CD14-positive monocyte (primary cell): ENCODE data around the gene FCN3. TPM values are rescaled to one million over a fixed set of nuclear protein-coding genes. Genes with fewer than 3 reads are reported as not detected.

Experiments used
- DNase-seq, 3 donors: peaks; one replicate each; pipeline ENCODE4 v3.0.0-alpha.2; 2011 to 2022
- H2AFZ ChIP-seq: 2 replicates; pipeline ENCODE4 v1.6.0; 2012; ENCODE audit warnings: mild to moderate bottlenecking, low read depth, low read length, inconsistent platforms; ENCODE audit not compliant: insufficient read depth, poor library complexity, severe bottlenecking
- H3K27ac ChIP-seq, 2 donors: 1 replicate in 1 of 2; 2 replicates in 1 of 2; pipeline ENCODE4 v1.5.1; 2012 to 2013; ENCODE audit warnings: low read length in 2 of 2, control low read depth in 1 of 2, inconsistent platforms in 1 of 2, low read depth in 1 of 2, mild to moderate bottlenecking in 1 of 2
- H3K27me3 ChIP-seq, 2 donors: one replicate each; pipeline versions ENCODE4 v1.6.0 to v1.6.1; 2011 to 2013; ENCODE audit warnings: low read length in 2 of 2; ENCODE audit not compliant: control insufficient read depth in 2 of 2, insufficient read depth in 2 of 2
- H3K36me3 ChIP-seq, 2 donors: replicated peaks in 1 of 2; 1 replicate in 1 of 2; 2 replicates in 1 of 2; pipeline versions ENCODE4 v1.5.1 to v1.6.1; 2012 to 2013; ENCODE audit warnings: low read length in 2 of 2, control low read depth in 1 of 2, inconsistent platforms in 1 of 2, mild to moderate bottlenecking in 1 of 2; ENCODE audit not compliant: insufficient read depth in 2 of 2, control insufficient read depth in 1 of 2
- H3K4me1 ChIP-seq, 2 donors: 1 replicate in 1 of 2; 2 replicates in 1 of 2; pipeline versions ENCODE4 v1.5.1 to v1.6.1; 2012 to 2013; ENCODE audit warnings: low read length in 2 of 2, control low read depth in 1 of 2, inconsistent platforms in 1 of 2, mild to moderate bottlenecking in 1 of 2, moderate library complexity in 1 of 2; ENCODE audit not compliant: insufficient read depth in 2 of 2, control insufficient read depth in 1 of 2
- H3K4me2 ChIP-seq: replicated peaks from 2 replicates; pipeline ENCODE3; 2012; ENCODE audit warnings: low read length, moderate library complexity, mild to moderate bottlenecking; ENCODE audit not compliant: poor library complexity, severe bottlenecking; ENCODE audit errors: extremely low read depth
- H3K4me3 ChIP-seq, 3 experiments: fragments of 200-600 bp in 1 of 3; sonication (generic) in 1 of 3; replicated peaks in 1 of 3; 1 replicate in 2 of 3; 2 replicates in 1 of 3; pipeline ENCODE4 v1.5.1; 2011 to 2013; ENCODE audit warnings: low read length in 3 of 3, mild to moderate bottlenecking in 3 of 3, control low read depth in 2 of 3, low read depth in 2 of 3, inconsistent platforms in 1 of 3, moderate library complexity in 1 of 3
- H3K79me2 ChIP-seq: 2 replicates; pipeline ENCODE4 v1.6.0; 2012; ENCODE audit warnings: mild to moderate bottlenecking, control low read depth, inconsistent platforms, low read length, moderate library complexity; ENCODE audit not compliant: insufficient read depth
- H3K9ac ChIP-seq: 2 replicates; pipeline ENCODE4 v1.6.0; 2017; ENCODE audit warnings: low read length, mild to moderate bottlenecking; ENCODE audit not compliant: insufficient read depth, poor library complexity, severe bottlenecking
- H3K9me3 ChIP-seq, 2 donors: replicated peaks in 1 of 2; 1 replicate in 1 of 2; 2 replicates in 1 of 2; pipeline versions ENCODE4 v1.5.1 to v1.6.1; 2012 to 2013; ENCODE audit warnings: low read length in 2 of 2, control low read depth in 1 of 2; ENCODE audit not compliant: control insufficient read depth in 1 of 2, insufficient read depth in 1 of 2
- H4K20me1 ChIP-seq: 2 replicates; pipeline ENCODE4 v1.6.0; 2012; ENCODE audit warnings: mild to moderate bottlenecking, low read length, control low read depth, moderate library complexity; ENCODE audit not compliant: insufficient read depth
- H3K27ac Mint-ChIP-seq, 7 donors: one replicate each; pipeline ENCODE4 v1.8.0; 2020; ENCODE audit warnings: mild to moderate bottlenecking in 7 of 7, mixed read lengths in 7 of 7, moderate library complexity in 6 of 7, inconsistent platforms in 2 of 7
- H3K27me3 Mint-ChIP-seq, 3 donors: one replicate each; pipeline ENCODE4 v1.8.0; 2021 to 2022; ENCODE audit warnings: low read depth in 3 of 3, mild to moderate bottlenecking in 3 of 3, mixed read lengths in 3 of 3, moderate library complexity in 3 of 3, inconsistent platforms in 1 of 3
- H3K36me3 Mint-ChIP-seq, 2 donors: one replicate each; pipeline ENCODE4 v1.8.0; 2020; ENCODE audit warnings: mixed read lengths in 2 of 2, inconsistent platforms in 1 of 2, mild to moderate bottlenecking in 1 of 2
- H3K4me1 Mint-ChIP-seq: one replicate; pipeline ENCODE4 v1.8.0; 2020; ENCODE audit warnings: mild to moderate bottlenecking, mixed read lengths
- H3K4me3 Mint-ChIP-seq, 2 donors: one replicate each; pipeline ENCODE4 v1.8.0; 2020; ENCODE audit warnings: mild to moderate bottlenecking in 2 of 2, mixed read lengths in 2 of 2, moderate library complexity in 1 of 2
- H3K9me3 Mint-ChIP-seq, 7 donors: one replicate each; pipeline ENCODE4 v1.8.0; 2020 to 2022; ENCODE audit warnings: mixed read lengths in 7 of 7, mild to moderate bottlenecking in 6 of 7, moderate library complexity in 6 of 7, inconsistent platforms in 2 of 7
- WGBS: methylation state at CpG from one replicate; pipeline ENCODE4 v1.1.5; 2013; ENCODE audit warnings: missing lambda C conversion rate; ENCODE audit not compliant: insufficient coverage; 5-methylcytosine and 5-hydroxymethylcytosine counted together
- intact Hi-C, 2 donors: fragments of 100-400 bp; cut with micrococcal nuclease; formaldehyde crosslinking; loops; one replicate each; pipeline versions ENCODE4 v1.15.0 to v1.15.1; 2023
- polyA plus RNA-seq, 3 donors: library from polyadenylated mRNA; depleted of rRNA in 1 of 3; unstranded in 2 of 3; stranded (reverse) in 1 of 3; fragments of 300-500 nt in 2 of 3; fragments of >200 nt in 1 of 3; fragmentation: Illumina TruSeq in 2 of 3; gene quantifications; 1 replicate in 2 of 3; 2 replicates in 1 of 3; pipeline ENCODE4 v1.2.3, GENCODE V29; 2012 to 2021
- TF ChIP-seq, protein P1 (sequence below): fragments of 200-600 bp; IDR thresholded peaks from one replicate; pipeline ENCODE4 v1.8.0; 2022; ENCODE audit warnings: antibody characterized with exemption, mild to moderate bottlenecking

FCN3 gene
- polyA plus RNA-seq, 3 donors = not detected

DNA sequence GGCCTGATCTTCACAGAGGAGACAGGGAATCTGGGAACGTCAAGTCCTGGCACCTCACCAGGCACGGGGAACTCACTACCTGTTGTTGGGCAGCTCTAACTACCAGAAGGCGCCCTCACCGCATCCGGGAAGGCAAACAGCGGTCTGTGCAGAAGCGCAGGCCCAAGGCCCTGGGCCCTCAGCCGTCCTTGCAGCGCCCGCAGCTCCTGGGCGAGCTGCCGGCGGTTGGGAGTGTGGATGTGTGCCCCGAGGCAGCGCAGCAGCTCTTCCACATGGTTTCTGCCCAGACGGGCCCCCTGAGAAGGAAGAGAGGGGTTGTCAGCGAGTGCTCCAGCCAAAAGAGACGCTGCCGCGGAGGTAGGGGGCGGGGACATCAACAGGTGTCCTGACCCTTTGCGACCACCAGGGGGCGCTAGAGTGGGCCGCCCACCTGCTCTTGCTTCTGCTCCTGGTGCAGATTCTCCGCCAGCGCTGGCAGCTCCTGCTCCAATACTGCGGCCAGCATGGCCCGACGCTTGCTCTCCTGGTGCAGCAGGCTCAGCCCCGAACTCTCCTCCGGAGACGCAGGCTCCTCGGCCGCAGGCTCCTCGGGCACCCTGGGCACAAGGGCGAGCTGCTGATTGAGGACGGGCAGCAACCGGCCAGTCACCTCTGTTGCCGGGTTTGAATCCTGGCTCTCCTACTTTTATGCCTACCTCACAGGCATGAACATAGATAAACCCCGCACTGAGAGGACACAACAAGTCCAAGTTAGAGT, 17.2 kb downstream of the FCN3 start:
- Mint-ChIP-seq H3K36me3 (peaks cover 25 to 76% of the 10 kb centered on the region in 2 donors), H3K27ac (no peak overlapping the region), H3K27me3 (peaks cover 14 to 35% (median 28%) of the 10 kb centered on the region in 3 donors), H3K9me3 (peaks cover 0 to 2% (median 0%) of the 10 kb centered on the region in 7 donors), H3K4me1 (peaks cover 28% of the 10 kb centered on the region), H3K4me3 (peak overlapping the region; percentile 64 to 73)
- 4% methylated on average over 34 of the region's 40 CpGs for whole genome bisulfite sequencing
- Histone ChIP-seq H3K79me2 (no peaks in the 10 kb centered on the region), H3K9ac (no peak overlapping the region), H3K4me2 (peak overlapping the region; percentile 84), H4K20me1 (peaks cover 13% of the 10 kb centered on the region), H3K4me1 (peaks cover 21 to 32% of the 10 kb centered on the region in 2 donors), H3K27ac (no peak overlapping the region), H2AFZ (peak overlapping the region; percentile 72), H3K9me3 (no peaks in the 10 kb centered on the region), H3K36me3 (peaks cover 11 to 27% of the 10 kb centered on the region in 2 donors), H3K27me3 (peaks cover 0 to 20% of the 10 kb centered on the region in 2 donors), H3K4me3 (peak overlapping the region; percentile 3 to 64 (median 6))
- TF ChIP-seq, protein P1, sequence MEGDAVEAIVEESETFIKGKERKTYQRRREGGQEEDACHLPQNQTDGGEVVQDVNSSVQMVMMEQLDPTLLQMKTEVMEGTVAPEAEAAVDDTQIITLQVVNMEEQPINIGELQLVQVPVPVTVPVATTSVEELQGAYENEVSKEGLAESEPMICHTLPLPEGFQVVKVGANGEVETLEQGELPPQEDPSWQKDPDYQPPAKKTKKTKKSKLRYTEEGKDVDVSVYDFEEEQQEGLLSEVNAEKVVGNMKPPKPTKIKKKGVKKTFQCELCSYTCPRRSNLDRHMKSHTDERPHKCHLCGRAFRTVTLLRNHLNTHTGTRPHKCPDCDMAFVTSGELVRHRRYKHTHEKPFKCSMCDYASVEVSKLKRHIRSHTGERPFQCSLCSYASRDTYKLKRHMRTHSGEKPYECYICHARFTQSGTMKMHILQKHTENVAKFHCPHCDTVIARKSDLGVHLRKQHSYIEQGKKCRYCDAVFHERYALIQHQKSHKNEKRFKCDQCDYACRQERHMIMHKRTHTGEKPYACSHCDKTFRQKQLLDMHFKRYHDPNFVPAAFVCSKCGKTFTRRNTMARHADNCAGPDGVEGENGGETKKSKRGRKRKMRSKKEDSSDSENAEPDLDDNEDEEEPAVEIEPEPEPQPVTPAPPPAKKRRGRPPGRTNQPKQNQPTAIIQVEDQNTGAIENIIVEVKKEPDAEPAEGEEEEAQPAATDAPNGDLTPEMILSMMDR = peak; percentile 100
- intact Hi-C loops = loop anchor here (2.0 to 5.0 kb wide), 2 partner anchors 37 to 40 kb away; no protein-coding TSS in a partner anchor
- peak; percentile 65 to 74 (median 65) for DNase-seq

DNA sequence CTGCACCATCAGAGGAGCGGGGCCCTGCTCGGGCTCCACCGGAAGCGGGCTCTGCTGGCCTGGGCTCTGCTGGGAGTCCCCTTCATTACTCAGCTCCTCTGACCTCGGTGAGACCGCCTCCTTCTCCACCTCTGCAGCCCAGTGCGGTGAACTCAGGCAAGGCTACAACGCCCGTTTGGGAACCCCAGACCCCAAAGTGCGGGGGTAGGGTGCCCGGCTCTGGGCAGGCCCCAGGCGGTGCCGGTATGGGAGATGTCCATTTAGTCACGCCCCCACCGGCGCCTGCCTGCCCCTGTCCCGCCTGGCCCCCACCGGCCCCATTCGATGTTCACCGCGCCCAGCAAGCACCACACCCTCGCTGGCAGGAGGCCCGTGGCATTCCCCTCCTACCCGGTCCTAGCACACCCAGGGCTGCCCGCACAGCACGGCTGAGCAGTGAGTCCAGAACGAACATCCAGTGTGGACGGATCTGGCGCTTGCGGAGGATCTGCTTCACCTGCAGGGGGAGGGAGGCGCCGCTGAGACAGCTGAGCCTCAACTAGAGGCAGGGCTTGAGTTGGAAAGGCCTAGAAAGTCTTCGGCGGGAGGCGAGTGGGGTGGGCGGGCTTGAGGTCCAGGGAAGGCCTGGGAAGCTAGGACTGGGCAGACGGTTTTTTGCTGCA, 17.9 kb downstream of the FCN3 start:
- no peak overlapping the region for H3K27ac ChIP-seq
- H3K9me3 ChIP-seq = no peaks in the 10 kb centered on the region
- H3K9ac ChIP-seq = no peak overlapping the region
- TF ChIP-seq, protein P1 = no peak
- peak in 1 of 3 donors; percentile 46 for DNase-seq
- H3K4me3 ChIP-seq = peak overlapping the region in 1 of 3 experiments; percentile 64
- peaks cover 0 to 2% (median 0%) of the 10 kb centered on the region in 7 donors for H3K9me3 Mint-ChIP-seq
- peaks cover 28% of the 10 kb centered on the region for H3K4me1 Mint-ChIP-seq
- intact Hi-C loops = loop anchor here in 1 of 2 donors (5.0 kb wide), 1 partner anchor 41 kb away; no protein-coding TSS in a partner anchor
- H3K27me3 Mint-ChIP-seq = peaks cover 16 to 33% (median 27%) of the 10 kb centered on the region in 3 donors
- H3K4me1 ChIP-seq = peaks cover 21 to 32% of the 10 kb centered on the region in 2 donors
- no peak overlapping the region for H3K27ac Mint-ChIP-seq
- H3K4me3 Mint-ChIP-seq = peak overlapping the region; percentile 64 to 73
- peaks cover 23 to 75% of the 10 kb centered on the region in 2 donors for H3K36me3 Mint-ChIP-seq
- peak overlapping the region; percentile 84 for H3K4me2 ChIP-seq
- no peaks in the 10 kb centered on the region for H3K79me2 ChIP-seq
- H3K27me3 ChIP-seq = peaks cover 0 to 20% of the 10 kb centered on the region in 2 donors
- 85% methylated on average over 27 of the region's 37 CpGs for WGBS
- H3K36me3 ChIP-seq = peaks cover 11 to 28% of the 10 kb centered on the region in 2 donors
- peaks cover 13% of the 10 kb centered on the region for H4K20me1 ChIP-seq
- peak overlapping the region; percentile 72 for H2AFZ ChIP-seq
